HG03558 (cell line): ENCODE data around the gene GNG4.

Experiments used
- ATAC-seq: cut with Tn5 transposase; IDR thresholded peaks from one replicate; pipeline ENCODE4 v1.9.1; 2021; ENCODE audit warnings: moderate number of reproducible peaks; ENCODE audit not compliant: unreplicated experiment; ENCODE audit errors: extremely low read depth

GNG4 gene

DNA sequence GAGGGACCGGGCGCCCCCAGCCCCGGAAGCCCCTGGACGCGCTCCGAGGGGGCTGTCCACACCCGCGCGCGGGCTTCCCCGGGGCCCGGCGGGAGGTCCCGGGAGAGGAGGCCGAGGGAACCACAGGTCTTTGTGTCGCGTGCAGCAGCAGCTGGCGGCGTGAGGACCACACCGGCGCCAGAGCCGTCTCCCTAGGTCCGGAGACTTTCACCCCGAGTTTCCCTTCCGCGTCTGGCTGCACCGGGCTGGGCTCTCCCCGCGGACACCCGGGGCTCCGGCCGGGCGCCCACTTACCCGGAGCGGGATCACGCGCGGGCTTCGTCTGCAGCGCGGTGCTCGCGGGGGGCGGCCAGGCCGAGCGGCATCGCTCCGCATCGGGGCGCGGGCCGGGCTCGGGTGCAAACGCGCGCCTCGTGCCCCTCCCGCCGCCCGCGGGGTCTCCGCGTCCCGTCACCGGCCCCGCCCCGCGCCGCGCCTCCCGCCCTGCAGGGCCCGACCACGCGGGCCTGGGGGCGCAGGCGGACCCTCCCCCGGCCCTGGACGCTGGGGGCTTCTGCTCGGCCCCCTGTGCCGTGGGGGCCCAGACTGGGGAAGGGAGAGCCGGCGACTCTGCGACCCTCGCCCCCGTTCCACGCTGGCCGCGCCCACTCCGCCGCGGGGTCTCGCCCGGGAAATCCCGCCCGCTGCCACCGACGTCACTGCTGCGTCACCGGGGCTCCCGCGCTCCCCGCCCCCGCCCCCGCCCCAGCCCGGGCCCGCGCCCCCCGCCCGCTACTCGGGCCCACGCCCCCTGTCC is at the start of gene GNG4:
GNG4 (minus strand) TSS at position 417 of the 796 bp plus-strand sequence. CDS start 65,946 bp downstream, outside the sequence.
- no peak for ATAC-seq

DNA sequence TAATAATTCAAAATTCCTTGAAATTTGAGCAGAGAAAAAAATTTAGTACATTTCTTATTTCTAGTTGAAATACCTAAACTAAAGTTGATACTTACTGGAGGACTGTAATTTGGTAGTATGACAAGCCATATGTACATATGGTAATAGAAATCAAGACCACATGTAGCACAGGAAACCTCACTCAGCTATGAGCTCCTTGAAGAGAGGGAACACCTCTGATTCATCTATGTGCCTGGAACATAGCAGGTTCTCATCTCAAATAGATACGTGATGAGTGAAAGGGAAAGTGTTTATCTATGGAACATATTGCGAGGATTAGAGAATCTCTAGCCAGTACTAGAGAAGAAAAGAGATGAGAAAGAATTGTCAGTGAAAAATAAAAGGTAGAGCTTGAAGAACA is 47.9 kb upstream of the GNG4 start:
- no peak for ATAC-seq

DNA sequence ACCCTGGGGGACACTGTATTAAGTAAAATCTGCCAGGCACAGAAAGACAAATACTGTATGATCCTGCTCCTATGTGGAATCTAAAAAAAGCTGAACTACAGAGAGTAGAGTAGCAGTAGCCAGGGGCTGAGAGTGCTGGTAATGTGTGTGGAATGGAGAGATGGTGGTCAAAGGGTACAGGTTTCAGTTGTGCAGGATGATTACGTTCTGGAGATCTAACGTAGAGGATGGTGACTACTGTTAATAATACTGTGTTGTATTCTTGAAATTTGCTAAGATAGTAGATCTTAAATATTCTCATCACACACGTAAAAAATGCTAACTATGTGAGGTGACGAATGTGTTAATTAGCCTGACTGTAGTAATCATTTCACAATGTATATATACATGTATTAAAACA is 39.8 kb upstream of the GNG4 start:
- ATAC-seq: no peak

DNA sequence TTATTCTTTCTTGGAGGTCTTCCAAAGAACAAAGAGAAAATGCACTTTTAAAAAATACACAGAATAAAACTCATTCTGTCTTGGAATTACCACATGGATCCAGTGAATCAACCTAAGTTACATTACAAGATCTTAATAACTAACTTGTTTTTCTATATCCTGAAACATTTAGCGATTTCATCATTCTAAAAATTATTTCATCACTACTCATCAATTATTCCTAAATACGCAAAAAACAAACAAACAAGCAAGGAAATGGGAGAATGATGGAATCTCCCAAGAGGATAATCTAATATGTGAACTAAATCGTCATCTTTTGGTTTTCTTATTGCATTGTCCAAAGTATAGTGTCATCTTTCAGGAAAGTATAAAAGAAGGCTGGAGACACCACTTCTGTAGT is 38.5 kb upstream of the GNG4 start:
- no peak for ATAC-seq

DNA sequence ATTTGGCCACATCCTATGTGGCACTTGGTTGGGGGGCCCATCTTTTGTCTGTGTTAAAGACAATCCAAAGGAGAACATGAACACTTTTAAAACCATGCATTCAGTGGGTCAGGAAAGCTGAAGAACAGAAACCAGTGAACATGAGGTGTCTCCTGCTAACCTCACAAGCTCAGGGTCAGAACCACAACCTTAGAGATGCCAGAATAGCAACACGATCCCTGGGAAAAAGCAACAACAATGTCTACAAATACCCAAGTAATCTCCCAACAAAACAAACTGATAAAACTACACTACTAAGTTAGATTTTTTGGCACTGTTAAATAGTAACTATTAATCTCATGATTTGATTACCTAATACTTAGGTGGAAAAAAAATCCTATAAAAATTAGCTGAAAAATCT is 34.1 kb upstream of the GNG4 start:
- no peak for ATAC-seq

DNA sequence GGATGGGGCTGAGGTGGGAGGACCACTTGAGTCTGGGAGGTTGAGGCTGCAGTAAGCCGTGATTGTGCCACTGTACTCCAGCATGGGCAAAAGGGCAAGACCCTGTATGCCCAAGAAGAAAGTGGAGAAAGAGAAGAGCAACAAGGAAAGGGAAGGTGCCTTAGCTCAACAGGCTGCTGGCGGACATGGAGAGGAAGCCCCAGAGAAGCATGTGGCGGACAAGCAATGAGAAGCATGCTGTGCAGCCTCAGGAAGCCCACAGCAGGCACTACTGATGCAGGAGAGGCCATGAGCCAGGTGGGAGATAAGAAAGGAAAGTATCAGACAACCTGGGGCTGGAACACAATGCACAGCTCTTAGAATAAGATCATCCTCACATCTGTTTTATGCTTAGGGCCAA is 32.6 kb upstream of the GNG4 start:
- ATAC-seq: no peak

DNA sequence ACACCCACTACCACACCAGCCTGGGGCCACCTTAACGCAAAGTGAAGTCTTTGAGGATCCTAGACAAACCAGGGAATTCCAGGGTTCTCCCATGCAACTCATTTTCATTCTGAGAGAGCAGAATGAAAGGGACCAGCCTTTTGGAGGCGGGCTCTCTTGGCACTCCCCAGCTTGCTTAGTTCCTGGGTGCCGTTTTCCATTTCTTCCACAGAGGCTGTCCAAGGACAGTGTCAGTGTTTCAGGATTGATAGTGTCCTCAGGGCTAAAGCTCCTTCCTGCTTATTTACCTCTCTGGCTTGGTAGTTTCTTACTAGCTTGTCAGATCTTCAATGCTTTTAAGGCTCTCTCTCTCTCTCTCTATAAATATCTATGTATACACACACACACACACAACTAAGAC is 30.1 kb upstream of the GNG4 start:
- no peak for ATAC-seq

DNA sequence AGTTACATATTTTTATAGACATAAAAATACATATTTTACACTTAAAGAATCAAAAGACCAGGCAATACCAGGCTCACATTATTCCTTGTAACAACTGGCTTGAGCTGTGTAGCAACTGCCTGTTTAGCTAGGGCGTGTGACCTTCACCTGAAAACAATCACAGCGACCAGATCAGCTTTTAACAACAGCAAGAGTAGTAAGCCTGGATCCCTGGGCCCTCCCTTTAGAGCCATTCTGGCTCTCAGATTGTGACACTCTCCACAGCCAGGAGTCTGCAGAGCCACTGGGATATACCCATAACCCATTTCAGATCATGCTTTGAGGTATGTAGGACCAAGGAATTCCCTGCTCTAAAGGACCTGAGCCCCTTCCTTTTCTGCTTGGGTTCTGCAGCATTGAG is 29.4 kb upstream of the GNG4 start:
- no peak for ATAC-seq

DNA sequence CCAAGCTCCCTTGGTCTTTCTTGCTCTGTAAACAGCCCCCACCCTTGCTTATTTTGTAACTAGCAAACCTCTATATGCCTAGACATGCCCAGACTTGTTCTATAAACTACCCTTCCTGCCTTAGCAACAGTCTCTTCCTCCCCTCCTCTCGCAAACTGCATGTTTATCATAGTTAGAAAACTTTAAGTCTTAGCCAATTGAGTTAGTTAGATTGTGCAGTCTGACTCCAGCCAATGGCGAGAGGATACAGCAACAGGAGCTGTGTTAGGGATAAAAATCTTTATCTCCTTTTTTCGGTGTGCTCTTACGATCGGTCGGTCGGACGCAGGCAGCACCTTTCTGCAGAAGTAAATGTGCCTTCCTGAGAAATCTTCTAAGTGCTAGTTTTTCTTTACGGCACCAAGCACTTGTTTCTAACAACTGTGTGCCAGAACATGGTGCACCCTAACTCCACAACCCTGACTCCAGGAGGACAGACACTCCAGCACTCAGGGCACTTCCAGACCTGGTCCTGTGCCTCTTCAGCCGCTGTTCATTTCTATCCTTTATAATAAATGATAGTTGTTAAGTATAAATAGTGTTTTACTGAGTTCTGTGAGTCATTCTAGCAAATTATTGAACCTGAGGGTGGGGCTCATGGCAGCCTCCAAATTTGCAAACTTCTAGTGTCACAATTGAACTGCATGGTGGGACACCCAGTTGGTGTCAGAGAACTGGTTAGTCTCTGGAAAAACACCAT is 25.7 kb upstream of the GNG4 start:
- no peak for ATAC-seq

DNA sequence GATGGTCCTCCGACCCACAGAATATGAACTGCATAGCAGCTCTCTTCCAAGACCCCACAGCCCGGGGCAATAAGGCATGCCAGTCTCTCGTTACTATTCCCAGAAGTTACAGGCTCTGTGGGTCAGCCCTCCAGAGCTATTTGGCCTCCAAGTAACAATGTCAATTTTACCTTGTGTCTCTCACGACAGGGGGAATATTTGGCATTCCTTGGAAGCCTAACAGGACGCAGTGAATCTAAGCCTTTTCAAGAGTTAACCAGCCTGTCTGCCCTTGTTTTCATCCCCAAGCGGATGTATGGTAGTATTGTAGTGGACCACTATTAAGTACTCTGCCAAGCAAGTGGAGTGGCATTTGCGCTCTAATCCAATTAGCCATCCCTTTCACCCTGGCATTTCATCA is 24.4 kb upstream of the GNG4 start:
- no peak for ATAC-seq

DNA sequence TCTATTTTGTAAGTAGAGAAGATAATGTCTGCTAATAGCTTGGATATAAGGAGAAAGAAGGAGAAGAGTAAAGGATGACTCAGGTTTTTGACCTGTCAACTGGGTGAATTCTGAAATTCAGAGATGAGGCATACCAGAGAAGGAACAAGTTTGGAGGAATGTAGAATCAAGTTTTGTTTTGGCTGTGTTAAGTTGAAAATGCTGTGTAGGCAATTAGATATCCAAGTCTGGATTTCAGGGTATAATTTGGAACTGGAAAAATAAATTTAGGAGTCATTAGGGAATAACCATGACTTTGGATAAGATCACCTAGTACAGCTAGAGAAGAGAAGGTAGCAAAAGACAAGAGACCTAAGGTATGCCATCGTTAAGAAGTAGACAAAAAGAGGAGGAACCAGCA is 22.4 kb upstream of the GNG4 start:
- no peak for ATAC-seq

DNA sequence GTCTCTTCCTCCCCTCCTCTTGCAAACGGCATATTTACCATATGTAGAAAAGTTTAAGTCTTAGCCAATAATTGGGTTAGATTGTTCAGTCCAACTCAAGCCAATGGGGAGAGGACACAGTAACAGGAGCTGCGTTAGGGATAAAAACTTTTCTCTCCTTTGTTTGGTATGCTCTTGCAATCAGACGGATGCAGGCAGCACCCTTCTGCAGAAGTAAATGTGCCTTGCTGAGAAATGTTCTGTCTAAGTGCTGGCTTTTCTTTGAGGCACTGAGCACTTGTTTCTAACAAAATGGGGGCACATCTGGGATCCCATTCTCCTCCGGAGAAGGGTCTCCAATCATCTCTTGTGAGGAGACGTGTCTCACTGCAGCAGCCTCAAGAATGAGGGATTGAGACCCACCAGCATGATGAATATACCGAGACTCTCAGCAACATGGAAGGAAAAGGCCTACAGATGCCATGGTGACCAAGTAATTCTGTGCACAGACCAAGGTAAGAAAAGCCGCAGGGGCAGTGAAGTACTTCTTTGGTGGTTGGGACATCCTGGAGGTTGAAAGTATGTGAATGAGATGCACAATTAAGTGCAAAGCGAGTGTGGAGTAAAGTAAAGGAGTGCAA is 20.7 kb upstream of the GNG4 start:
- ATAC-seq: no peak

DNA sequence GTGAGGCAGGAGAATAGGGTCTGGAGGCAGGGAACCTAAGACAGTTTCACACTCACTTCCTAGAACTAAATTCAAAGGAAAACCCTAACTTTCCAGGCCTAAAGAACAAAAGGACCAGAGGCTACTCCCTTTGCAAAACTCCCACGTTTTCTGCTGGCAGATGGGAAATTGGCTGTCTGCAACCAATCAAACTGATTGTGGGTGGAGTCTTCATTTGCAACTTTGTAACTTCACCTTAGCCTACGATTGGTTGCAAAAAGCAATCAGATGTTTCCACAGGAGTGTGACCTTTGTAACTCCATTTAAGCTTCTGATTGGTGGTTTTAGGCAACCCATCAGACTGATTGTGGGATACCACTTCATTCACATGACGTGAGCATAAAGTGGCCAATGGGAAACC is 19.7 kb upstream of the GNG4 start:
- ATAC-seq: no peak

DNA sequence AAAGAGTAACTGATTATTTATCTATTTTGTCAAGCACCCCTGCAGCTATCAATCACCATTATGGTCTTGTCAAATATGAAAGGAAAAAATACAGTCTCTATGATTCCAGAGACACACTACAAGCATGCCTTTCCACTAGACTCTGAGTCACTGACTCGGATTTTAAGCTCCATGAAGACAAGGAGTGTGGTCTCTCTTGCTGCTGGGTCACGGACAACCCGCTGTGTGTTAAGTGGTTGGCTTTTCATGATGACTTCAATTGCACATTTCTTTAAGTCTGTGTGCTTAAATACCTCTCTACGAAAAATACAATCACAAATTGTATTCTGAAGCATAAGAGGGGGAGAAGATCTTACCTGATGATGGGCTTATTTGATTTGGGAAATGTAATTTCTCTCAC is 14.0 kb upstream of the GNG4 start:
- no peak for ATAC-seq

DNA sequence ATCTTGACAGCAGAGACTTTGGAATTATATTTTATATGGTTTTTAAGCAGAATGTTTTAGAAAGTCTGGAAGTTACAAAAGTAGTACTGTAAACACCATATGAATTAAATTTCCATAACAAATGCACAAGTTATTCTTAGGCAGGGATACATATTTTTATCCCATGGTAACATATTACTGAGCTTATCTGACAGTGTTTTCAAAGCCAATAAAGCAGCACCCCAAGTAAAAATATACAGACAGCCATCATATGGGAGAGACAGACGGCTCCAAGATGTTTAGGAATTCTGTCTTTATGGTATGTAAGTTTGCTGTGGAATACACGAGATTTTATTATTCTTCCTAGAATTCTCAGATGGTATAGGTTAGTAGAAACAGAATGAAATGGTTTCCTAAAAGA is 12.0 kb upstream of the GNG4 start:
- no peak for ATAC-seq

DNA sequence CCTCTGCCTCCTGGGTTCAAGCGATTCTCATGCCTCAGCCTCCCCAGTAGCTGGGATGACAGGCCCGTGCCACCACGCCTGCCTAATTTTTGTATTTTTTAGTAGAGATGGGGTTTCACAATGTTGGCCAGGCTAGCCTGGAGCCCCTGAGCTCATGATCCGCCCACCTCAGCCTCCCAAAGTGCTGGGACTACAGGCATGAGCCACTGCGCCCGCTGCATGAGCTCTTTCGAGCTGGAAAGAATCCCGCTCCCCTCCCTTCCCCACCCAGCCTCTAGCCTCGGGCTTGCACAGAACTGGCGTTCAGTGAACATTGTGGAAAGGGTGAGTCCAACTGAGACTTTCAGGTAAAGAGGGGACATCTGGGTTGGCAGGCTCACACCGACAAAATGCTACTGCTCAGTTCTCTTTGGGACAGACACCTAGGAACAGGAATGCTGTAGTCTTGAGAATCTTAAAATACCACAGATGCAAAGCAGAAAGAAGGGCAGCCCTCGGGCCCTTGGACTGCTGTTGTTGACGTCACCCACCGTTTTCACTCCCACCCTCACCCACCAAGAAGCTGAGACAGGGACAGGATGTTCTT is 9.7 kb upstream of the GNG4 start:
- no peak for ATAC-seq

DNA sequence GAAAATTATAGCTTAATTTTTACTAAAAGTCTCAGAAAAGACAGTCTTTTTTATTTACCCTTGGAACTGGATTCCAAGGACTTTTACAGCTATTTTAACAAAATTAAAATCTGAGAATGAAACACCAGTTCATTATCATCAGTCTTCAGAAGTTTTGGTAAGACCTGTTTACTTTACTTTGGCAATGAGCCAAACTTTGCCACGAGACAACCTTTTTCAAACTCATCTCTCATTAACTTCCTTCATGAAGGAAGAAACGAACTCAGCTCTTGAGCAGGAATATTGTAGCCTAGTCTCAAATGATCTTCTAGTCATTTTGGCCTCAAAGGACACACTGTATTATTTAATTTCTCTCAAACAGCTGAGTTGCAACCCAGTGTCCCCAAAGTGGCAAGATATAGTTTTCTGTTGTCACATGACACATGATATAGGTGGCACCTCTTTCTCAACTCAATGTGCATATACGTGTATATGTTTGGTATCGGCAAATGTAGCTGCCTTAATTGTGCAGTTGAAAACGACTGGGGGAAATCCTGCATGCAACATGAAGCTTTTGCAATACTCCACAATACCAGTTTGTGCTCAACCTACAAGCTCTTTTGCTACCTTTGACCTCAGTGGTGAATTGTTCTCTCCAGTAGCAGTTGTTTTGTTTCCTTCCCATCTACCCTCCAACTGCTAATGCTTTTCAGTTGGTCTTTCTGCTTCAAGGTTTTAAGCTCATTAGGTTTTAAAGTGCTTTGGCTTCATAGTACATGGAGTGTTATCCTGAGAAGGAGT is 8.4 kb upstream of the GNG4 start:
- ATAC-seq: no peak

DNA sequence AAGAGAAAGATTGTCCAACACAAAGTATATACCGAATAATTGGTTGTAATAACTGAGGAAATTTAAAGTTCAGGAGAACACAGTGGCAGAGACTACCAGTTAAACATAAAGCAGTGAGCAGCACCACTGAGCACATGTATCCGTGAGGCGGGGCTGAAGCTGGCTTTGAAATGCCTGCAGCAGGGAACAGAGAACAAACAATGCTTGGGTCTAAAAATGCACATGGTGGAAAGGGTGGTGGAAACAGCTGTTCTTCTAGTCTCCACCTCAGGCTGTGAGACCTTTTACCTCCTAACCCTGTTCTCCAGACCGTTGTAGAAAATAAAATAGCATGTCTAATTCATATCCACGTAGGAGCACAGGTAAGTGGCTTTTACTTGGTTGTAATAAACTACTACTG is 7.7 kb upstream of the GNG4 start:
- no peak for ATAC-seq

DNA sequence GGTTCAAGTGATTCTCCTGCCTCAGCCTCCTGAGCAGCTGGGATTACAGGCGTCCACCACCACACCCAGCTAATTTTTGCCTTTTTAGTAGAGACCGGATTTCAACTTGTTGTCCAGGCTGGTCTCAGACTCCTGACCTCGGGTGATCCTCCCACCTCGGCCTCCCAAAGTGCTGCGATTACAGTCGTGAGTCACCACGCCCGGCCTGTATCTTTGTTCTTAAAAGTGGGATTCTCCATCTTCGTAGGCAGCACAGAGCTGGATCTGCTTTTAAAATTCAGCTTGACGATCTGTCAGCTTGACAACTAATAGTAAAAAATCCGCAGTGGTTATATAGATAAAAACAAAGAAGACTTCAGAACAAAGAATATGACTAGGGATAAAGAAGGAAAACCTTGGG is 2.8 kb upstream of the GNG4 start:
- ATAC-seq: no peak

DNA sequence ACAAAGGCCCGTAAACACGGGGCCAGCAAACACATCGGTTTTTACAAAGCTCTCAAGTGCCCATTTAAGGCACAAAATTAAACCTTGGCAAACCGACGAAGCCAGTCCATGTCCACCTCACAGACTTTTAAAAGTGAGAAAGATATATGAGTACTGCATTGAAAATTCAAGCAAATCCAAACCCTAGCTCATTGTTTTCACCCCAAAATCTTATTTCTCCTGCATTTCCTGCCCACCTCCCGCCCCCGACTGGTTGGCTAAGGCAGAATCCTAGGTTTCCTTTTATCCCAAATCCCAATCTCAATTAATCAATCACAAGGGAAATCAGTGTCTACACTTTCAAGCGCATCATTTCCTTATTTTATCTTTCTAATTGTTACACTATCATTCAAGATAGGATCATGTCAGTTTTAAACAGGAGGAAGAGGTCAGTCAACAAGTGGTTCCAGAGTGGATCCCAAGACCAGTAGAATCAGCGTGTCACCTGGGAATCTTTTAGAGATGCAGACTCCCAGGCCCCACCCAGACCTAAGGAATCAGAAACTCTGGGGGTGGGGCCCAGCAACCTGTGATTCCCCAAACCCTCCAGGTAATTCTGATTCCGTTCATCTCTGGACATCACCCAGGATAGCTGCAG is 1.7 kb upstream of the GNG4 start:
- ATAC-seq: no peak
